ENCODE data around the gene FSIP1.

FSIP1 gene

DNA sequence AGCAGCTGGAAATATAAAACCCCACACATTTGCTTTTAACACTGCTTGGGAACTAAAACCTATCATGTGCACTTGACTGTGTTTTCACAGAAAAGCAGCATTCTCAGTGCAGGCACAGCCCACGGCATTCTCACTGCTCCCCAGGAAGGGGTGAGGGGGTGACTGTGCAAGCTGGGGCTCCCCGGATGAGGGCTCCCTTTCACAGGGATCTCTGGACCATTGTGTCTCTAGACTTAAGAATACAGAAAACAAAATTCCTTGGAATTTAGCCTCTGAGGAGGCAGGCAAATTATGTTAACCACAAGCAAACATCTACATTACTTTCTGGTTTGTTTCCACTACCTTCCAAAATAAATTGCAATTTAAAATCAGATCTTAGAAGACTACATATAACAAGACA is 100.3 kb downstream of the FSIP1 start:
- no peak overlapping the region for H3K4me3 ChIP-seq (ENCODE audit: low read depth, low read length)
- TF ChIP-seq, protein P1, sequence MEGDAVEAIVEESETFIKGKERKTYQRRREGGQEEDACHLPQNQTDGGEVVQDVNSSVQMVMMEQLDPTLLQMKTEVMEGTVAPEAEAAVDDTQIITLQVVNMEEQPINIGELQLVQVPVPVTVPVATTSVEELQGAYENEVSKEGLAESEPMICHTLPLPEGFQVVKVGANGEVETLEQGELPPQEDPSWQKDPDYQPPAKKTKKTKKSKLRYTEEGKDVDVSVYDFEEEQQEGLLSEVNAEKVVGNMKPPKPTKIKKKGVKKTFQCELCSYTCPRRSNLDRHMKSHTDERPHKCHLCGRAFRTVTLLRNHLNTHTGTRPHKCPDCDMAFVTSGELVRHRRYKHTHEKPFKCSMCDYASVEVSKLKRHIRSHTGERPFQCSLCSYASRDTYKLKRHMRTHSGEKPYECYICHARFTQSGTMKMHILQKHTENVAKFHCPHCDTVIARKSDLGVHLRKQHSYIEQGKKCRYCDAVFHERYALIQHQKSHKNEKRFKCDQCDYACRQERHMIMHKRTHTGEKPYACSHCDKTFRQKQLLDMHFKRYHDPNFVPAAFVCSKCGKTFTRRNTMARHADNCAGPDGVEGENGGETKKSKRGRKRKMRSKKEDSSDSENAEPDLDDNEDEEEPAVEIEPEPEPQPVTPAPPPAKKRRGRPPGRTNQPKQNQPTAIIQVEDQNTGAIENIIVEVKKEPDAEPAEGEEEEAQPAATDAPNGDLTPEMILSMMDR (IDR thresholded peaks at IDR 0.05; ENCODE audit: borderline replicate concordance, insufficient read depth, low read depth, low read length), result no peak

DNA sequence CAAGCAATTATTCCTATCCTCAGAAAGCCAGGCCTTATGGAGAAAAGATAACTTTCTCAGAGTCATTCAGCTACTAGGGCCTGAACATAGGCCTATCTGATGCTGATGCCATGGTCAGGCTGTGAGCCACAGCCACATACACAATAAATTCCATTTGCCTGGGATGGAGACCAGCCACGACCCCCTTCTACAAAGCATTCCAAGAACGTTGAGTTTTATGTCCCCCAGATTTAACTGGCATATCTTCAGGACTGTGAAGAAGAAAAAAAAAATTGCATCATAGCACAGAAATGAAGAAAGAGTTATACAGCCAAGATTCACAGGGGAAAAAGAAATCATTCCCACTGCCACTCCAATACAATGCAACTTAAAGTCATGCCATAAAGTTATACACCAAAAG is 101.8 kb downstream of the FSIP1 start:
- TF ChIP-seq, protein P1 (IDR thresholded peaks at IDR 0.05; ENCODE audit: borderline replicate concordance, insufficient read depth, low read depth, low read length), result no peak
- no peak overlapping the region for H3K4me3 ChIP-seq (ENCODE audit: low read depth, low read length)

DNA sequence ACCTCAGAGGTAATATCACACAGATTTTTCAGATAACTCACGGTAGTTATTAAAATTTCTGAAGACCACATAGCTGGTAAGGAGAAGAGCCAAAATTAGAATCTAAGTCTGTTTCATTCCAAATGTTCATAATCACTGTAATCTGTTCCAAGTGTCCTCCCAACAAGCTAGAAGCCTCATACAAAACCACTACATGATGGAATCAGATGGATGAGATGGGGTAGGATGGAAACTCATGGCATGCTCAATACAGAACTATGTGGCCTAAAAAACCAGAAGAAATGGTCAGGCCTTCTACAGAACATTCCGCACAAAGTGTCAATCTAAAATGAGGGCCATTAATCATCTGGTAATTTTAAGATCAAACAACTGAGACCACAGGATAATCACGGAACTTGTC is 110.0 kb downstream of the FSIP1 start:
- TF ChIP-seq, protein P1 (IDR thresholded peaks at IDR 0.05; ENCODE audit: borderline replicate concordance, insufficient read depth, low read depth, low read length), result no peak
- H3K4me3 ChIP-seq (ENCODE audit: low read depth, low read length), result no peak overlapping the region

DNA sequence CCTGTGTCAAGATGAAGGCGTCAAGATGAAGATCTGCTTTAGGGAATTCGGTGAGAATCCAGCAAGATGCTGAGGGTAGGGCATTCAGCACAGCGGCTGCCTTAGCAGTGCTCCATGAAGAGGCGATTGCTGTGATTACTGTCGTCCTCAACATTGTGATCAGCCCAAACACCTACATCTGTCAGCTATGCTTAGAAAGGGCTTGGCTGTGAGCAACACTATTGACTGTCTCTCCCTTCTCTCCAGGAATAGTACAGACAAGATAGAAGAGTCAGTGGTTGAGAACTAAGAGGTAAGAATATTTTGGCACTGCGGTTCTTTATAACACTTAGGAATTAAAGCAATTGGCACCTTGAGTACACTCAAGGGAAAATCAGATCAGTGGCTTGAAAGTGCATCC is 110.5 kb downstream of the FSIP1 start:
- TF ChIP-seq, protein P1 (IDR thresholded peaks at IDR 0.05; ENCODE audit: borderline replicate concordance, insufficient read depth, low read depth, low read length), result no peak

DNA sequence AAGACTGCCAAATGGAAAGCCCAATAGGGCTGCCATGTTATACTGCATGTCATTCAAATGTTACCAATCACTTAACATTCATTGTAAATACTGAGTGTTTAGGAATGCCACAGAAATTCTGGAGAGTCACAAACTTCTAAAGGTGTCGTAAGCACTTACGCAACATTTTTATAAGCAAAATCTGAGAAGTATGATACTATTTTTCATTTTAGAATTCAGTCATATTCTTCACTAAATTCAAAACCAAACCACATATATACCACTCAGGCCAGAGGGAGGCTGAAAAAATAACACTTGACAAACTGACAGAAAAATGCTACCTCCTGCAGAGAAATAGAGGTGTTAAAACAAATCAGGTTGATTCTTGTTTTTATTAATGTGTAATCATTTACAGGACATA is 112.0 kb downstream of the FSIP1 start:
- TF ChIP-seq, protein P1 (IDR thresholded peaks at IDR 0.05; ENCODE audit: borderline replicate concordance, insufficient read depth, low read depth, low read length), result no peak
- no peak overlapping the region for H3K4me3 ChIP-seq (ENCODE audit: low read depth, low read length)

More for the DNA sequence above, 110.5 kb downstream of the FSIP1 start:
- H3K4me3 ChIP-seq (ENCODE audit: low read depth, low read length), result no peak overlapping the region

DNA sequence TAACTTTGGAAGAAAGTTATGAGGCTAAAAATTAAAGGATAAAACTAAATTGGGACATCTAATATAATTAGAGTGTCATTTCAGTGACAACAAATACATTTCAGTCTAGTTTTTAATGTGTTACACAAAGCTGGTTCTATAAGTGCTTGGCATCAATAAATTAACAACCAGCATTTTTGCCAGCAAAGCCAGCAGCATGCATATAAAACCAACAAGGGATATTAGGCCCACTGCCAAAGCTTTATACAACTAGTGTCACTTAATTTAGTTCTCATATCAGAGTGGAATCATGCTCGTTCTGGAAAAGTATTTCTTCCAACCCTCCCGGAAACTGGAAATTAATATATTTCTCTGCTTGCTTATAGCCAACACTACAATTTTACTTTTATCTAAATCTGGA is 113.0 kb downstream of the FSIP1 start:
- TF ChIP-seq, protein P1 (IDR thresholded peaks at IDR 0.05; ENCODE audit: borderline replicate concordance, insufficient read depth, low read depth, low read length), result no peak
- H3K4me3 ChIP-seq (ENCODE audit: low read depth, low read length), result no peak overlapping the region

DNA sequence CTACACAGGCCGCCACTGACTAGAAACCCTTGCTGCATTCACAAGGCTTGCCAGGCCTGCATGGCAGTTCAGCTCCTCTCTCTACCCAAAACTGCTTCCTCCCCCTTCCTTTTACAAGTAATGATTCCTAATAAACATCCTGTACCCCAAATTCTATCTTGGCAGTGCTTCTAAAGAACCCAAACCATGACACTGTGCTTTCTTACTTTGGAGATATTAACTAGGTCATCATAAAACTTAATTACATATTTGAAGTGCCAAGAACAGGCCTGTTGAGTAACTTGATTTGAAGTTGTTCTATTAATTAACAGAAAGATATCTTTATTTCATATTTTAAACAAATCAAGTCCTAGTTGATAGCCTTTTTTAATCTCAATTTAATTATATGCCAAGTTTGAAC is 113.4 kb downstream of the FSIP1 start:
- no peak overlapping the region for H3K4me3 ChIP-seq (ENCODE audit: low read depth, low read length)
- TF ChIP-seq, protein P1 (IDR thresholded peaks at IDR 0.05; ENCODE audit: borderline replicate concordance, insufficient read depth, low read depth, low read length), result no peak

Data from GM12875 (cell line).